Esophagus mucosa (tissue), 1 donor: Measurements from ENCODE around the gene POPDC3. TPM values are rescaled to one million over a fixed set of nuclear protein-coding genes. Genes with fewer than 3 reads are reported as not detected.
"Not testable (repeated sequence)": the region's sequence is repeated elsewhere in the genome, so short reads cannot be mapped to it uniquely, and the experiment has no call there.

Source experiments
- ATAC-seq: fragments of 200-7000 bp; cut with Tn5 transposase; one replicate; pipeline ENCODE4 v1.9.1; 2020
- total RNA-seq: library from RNA; stranded (reverse); gene quantifications from one replicate; pipeline ENCODE4 v1.2.4, GENCODE V29; 2023
- donor health status: DM: yes; HTN: yes; CAD: no.

POPDC3 gene
- total RNA-seq: not detected

- ATAC-seq: no peak
Measured at GRCh38 chr6:105179244-105180065, at the start of gene POPDC3. Gene POPDC3, minus strand, starts transcription at chr6:105180014. Its CDS starts 18,105 bp downstream, at chr6:105161909.

GRCh38 chr6:105227295-105227767, 47.5 kb upstream of the POPDC3 start:
- ATAC-seq: no peak

- no peak for ATAC-seq
Measured at GRCh38 chr6:105226598-105227294, 46.9 kb upstream of the POPDC3 start.

GRCh38 chr6:105223242-105223641, 43.4 kb upstream of the POPDC3 start:
- no peak for ATAC-seq

DNA sequence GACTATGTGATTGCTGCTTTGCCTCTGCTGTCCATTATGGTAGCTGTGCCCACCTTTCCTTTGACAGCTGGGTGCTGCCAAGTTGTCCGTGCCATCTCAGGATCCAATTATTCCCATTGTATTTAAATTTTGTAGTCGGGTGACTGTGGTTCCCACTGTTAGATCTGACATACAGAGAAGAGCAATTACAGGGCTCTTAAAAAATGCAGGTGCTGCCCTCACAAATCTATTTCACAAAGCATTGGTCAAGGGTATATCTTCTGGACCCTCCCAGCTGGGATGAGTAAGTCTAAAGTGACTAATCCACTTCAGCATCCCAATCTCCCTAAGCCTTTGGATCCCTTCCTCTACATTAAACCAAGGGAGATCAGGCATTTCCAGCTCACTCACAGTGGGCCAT, 41.4 kb upstream of the POPDC3 start:
- ATAC-seq: not testable (repeated sequence)

DNA sequence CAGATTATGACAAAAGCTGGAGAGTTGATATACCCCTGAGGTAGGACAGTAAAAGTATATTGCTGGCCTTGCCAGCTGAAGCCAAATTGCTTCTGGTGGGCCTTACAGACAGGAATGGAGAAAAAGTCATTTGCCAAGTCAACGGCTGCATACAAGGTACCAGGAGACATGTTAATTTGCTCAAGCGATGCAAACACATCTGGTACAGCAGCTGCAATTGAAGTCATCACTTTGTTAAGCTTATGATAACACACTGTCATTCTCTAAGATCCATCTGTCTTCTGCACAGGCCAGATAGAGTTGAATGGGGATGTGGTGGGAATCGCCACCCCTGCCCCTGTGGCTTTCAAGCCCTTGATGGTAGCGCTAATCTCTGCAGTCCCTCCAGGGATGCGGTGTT, 40.4 kb upstream of the POPDC3 start:
- no peak for ATAC-seq

DNA sequence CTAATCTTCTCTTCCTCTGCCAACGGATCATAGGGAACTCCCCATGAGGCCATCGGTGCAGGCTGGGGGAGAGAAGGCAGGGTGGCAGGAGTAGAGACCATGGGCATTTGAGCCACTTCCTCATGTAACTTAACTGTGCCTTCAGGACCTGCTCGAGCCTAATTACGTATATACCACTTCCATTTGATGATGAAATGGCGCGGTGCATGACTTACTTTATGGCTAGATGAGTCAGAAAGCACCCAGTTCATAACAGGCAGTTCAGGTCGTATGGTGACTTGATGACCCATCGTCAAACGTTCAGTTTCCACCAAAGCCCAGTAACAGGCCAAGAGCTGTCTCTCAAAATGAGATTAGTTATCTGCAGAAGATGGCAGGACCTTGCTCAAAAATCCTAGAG, 39.4 kb upstream of the POPDC3 start:
- not testable (repeated sequence) for ATAC-seq

- no peak for ATAC-seq
Measured at GRCh38 chr6:105215506-105215905, 35.7 kb upstream of the POPDC3 start.

GRCh38 chr6:105214668-105215067, 34.9 kb upstream of the POPDC3 start:
- no peak for ATAC-seq

GRCh38 chr6:105213272-105213671, 33.5 kb upstream of the POPDC3 start:
- no peak for ATAC-seq

DNA sequence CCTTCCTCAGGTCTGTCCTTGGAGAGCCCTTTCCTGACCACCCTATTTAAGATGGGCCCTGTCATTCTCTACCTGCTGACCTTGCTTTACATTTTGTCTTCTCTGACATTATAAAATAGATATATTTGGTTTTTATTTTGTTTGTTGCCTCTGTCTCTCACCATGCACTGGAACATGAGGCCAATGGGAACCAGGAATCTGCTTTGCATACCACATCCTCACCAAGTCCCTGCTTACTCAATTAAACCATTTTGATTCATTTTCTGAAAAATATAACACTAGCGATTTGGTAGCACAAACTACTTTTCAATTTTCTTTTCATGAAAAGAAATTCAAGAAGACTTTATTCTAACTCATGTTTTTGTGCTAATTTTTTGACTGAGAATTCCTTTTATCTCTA, 32.8 kb upstream of the POPDC3 start:
- no peak for ATAC-seq

DNA sequence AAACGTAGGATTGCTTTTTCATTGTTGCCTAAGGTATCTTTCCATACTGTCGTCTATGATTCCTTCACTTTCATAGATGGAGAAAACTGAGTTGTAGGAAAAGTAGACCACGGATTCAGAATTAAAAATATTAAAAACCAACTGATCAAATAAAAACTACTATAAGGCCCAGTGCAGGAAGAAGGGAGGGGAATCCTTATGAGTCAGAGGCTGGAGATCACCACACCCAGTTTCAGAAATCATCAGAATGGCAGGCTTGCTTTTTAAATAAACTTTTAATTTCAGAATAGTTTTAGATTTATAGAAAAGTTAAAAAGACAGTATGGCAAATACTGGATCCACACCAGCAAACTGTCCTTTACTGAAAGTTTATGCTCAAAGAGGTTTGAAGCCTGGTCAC, 32.0 kb upstream of the POPDC3 start:
- ATAC-seq: no peak

DNA sequence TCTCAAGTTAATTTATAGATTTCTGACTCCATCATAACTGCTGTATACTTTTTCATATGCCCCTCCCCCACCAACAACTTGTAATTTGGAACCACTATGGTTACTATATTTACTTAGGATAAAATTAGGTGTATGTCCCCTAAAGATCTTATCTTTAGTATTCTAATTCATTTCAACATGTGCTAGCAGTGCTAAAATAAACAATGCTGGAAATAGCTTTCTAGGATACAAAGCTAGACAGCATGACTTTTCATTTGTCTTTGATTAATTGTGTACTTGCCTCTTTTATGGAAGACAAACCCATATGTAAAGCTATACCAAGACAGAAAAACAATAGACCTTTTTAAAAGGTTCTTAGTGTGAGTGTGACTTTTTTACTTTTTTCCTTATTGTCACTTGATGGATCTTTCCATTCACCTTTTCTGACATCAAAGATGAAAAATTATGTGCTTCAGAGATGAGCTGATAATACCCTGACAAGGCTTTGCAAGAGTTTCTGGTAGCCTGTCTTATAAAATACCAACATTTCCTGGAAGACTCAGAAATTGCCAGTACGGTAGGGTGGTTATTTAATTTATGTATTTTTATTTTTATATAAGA, 31.2 kb upstream of the POPDC3 start:
- ATAC-seq: no peak

DNA sequence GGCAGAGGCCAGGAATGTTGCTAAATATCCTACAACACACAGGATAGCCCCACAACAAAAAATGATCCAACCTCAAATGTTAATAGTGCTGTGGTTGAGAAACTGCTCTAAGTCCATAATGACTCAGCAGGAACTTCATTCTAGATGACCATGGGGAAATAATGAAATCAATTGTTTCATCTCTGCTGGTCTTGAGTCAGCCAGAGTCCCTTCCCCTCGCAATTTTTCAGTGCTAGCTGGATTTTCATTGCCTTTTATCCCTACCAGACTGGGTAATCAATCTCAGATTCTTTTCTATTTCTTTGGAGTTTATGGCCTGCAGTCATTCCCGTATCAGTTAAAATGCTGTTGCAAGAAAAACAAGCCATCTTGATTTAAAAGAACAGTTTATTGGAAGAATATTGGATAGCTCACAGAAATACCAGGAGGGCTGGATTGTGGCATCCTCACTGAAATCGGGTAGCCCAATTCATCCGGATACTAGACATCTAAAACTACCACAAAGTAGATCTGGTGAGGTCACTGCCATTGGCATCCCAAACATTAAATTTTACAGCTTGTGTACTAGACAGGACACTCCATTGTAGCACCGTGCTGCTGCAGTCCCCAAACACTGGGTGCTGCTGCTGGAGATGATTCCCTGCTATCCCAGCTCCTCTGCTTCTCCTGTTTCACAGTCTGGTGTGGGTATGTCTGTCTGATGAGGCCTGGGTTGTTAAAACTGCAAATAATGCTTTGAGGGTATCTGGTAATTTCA, 30.3 kb upstream of the POPDC3 start:
- ATAC-seq: no peak

GRCh38 chr6:105207524-105208269, 27.9 kb upstream of the POPDC3 start:
- ATAC-seq: no peak

GRCh38 chr6:105204768-105205167, 25.0 kb upstream of the POPDC3 start:
- ATAC-seq: no peak

DNA sequence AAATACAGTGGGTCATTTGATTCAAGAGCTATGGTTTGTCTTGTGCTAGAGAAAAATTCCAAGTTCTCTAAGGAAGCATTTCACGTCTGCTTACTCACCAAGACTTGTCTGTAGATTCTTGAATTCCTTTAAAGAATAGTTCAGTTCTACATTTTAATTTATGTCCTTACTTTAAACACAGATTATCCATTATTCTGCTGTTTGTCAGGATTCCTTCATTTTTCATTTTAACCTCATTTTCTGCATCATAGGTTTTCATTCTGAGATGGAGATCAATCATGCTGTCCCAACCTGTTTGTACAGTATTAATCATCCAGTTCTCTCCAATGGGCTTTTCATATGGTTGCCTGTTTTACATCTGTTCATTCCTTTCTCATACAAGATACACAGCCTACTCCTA, 24.5 kb upstream of the POPDC3 start:
- peak; percentile 45 for ATAC-seq

GRCh38 chr6:105202486-105202885, 22.7 kb upstream of the POPDC3 start:
- no peak for ATAC-seq

- no peak for ATAC-seq
Measured at GRCh38 chr6:105200133-105200730, 20.4 kb upstream of the POPDC3 start.

DNA sequence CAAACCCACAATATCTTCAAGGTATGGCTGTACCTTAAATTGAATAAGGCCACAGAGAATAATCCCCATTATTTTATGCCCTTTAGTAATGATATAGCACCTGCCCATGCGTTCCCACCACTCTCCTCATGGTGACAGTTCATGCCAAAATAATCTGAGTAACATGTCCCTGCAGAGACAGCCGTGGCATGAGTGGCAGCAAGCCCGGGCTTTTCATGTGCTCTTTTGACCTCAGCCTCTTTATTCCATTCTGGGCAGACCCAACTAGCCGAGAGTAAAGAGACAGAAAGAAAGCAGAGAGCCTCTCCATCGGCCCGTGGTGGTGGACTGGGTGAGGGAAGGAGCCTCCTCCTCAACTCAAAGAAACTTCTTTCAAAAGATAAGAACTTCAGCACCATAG, 19.9 kb upstream of the POPDC3 start:
- no peak for ATAC-seq

DNA sequence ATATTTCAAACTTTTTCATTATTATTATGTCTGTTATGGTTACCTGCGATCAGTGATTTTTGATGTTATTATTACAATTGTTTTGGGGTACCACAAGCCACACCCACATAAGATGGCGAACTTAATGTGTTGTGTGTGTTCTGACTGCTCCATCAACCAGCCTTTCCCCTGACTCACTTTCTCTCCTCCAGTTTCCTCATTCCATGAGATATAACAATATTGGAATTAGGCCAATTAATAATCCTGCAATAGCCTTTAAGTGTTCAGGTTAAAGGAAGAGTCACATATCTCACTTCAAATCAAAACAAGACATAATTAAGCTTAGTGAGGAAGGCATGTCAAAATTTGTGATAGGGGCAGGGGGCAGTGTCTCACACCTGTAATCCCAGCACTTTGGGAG, 16.3 kb upstream of the POPDC3 start:
- peak; percentile 52 for ATAC-seq

DNA sequence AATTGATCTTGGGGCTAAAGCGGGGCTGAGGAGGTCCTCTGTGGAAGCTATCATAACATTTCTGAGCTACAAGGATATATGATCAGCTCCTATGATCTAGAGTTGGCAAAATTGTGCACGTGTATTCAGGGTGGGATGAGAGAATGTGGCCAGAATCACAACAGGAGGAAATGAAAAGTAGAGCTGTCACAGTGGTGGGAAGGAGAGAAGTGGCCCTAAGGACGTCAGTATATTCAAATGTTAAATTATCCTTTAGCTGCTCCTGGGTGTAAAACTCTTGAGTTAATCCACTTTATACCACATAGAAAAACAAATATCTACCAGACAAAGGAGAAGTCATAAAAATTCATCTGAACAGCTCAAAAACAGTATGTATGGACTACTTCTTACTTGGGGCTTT, 14.8 kb upstream of the POPDC3 start:
- no peak for ATAC-seq
